Naive B cell (primary cell): Measurements from ENCODE around the gene STRA8. TPM values are rescaled to one million over a fixed set of nuclear protein-coding genes. Genes with fewer than 3 reads are reported as not detected.
A peak's percentile ranks its signal among the peaks of the same experiment; 100 is the strongest.

ENCODE experiments used
- ATAC-seq, 2 donors: fragments of 150-1000 bp; cut with Tn5 transposase; 2 replicates each; pipeline ENCODE4 v1.10.0; 2021; ENCODE audit warnings: low read depth in 2 of 2, mild to moderate bottlenecking in 2 of 2, moderate library complexity in 2 of 2
- DNase-seq: peaks from one replicate; pipeline ENCODE4 v3.0.0; 2022
- H3K27ac Mint-ChIP-seq, 6 donors: one replicate each; pipeline ENCODE4 v1.8.0; 2020 to 2022; ENCODE audit warnings: mild to moderate bottlenecking in 6 of 6, mixed read lengths in 6 of 6, moderate library complexity in 5 of 6, inconsistent platforms in 2 of 6
- H3K27me3 Mint-ChIP-seq, 3 donors: one replicate each; pipeline ENCODE4 v1.8.0; 2021 to 2022; ENCODE audit warnings: mixed read lengths in 3 of 3, mild to moderate bottlenecking in 1 of 3
- H3K36me3 Mint-ChIP-seq, 2 donors: one replicate each; pipeline ENCODE4 v1.8.0; 2020 to 2022; ENCODE audit warnings: mixed read lengths in 2 of 2, inconsistent platforms in 1 of 2, mild to moderate bottlenecking in 1 of 2
- H3K4me1 Mint-ChIP-seq, 3 donors: one replicate each; pipeline ENCODE4 v1.8.0; 2020 to 2022; ENCODE audit warnings: mixed read lengths in 3 of 3, inconsistent platforms in 1 of 3, mild to moderate bottlenecking in 1 of 3, moderate library complexity in 1 of 3
- H3K4me3 Mint-ChIP-seq, 8 donors: one replicate each; pipeline ENCODE4 v1.8.0; 2020 to 2022; ENCODE audit warnings: mild to moderate bottlenecking in 8 of 8, mixed read lengths in 8 of 8, moderate library complexity in 8 of 8, inconsistent platforms in 2 of 8
- H3K9me3 Mint-ChIP-seq, 7 donors: one replicate each; pipeline ENCODE4 v1.8.0; 2020 to 2022; ENCODE audit warnings: mixed read lengths in 7 of 7, mild to moderate bottlenecking in 5 of 7, inconsistent platforms in 2 of 7, moderate library complexity in 1 of 7
- polyA plus RNA-seq, 6 donors: library from polyadenylated mRNA; unstranded; fragments of 300-500 nt; fragmentation: Illumina TruSeq; gene quantifications; one replicate each; pipeline ENCODE4 v1.2.3, GENCODE V29; 2021; ENCODE audit warnings: low read depth in 6 of 6

STRA8 gene, protein sequence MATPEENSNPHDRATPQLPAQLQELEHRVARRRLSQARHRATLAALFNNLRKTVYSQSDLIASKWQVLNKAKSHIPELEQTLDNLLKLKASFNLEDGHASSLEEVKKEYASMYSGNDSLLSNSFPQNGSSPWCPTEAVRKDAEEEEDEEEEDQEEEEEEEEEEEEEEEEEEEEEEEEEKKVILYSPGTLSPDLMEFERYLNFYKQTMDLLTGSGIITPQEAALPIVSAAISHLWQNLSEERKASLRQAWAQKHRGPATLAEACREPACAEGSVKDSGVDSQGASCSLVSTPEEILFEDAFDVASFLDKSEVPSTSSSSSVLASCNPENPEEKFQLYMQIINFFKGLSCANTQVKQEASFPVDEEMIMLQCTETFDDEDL
- polyA plus RNA-seq = not detected

DNA sequence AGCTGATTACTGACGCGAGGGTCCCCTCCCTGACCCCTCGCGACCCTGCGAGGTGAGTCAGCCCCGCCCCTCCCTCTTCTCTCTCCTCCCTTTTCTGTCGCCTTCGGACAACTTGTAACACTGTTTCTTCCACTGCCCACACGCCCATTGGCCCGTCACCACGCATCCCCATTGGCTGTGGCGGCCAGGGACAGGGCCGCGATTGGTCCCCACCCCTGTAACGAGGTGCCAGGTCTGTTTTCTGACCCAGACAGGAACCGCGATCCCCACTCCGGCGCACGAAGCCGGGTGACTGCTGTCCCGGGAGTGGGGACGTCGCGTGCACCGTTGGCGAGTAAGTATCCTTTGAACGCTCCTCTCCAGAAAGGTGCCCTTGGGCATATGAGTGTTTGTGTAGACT lies at the start of gene STRA8:
Gene STRA8 (plus strand): TSS at position 269 of the 400 bp plus-strand sequence. CDS start 6,687 bp downstream, outside the sequence.
- ATAC-seq = no peak
- no peak within 1 kb of the TSS for H3K4me3 Mint-ChIP-seq
- H3K36me3 Mint-ChIP-seq = no peaks in the 10 kb centered on the region

DNA sequence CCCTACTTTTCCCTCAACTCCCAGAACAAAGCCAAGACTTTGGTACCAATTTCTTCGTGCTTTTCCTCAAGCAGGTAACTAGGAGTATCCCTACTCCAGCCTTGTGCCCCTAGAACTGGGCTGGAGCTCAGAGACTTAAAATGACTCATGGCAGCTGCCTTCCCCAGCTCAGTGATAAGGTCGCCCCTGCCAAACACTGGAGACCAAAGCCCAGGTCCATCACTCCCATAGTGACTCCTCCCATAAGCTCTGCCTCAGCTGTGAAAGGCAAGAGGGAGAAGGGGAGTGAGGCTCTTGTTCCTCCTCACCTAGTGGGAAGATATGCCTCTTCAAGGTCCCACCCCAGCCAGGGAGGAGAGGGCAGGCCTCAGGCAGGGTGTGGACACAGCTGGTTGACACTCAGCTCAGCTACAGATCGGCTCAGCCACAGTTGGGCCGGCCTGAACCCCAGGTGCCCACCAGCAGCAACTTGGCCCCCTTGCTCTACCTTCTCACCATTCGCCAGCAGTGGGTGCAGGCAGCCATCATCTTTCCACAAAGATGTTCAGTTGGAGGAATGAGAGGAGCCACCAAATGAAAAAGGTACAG lies 49.3 kb upstream of the STRA8 start:
- H3K27ac Mint-ChIP-seq = peak overlapping the region in 2 of 6 donors; percentile 64 to 67
- peaks cover 5 to 43% (median 32%) of the 10 kb centered on the region in 7 donors for H3K9me3 Mint-ChIP-seq
- H3K27me3 Mint-ChIP-seq = no peaks in the 10 kb centered on the region
- peaks cover 53 to 65% of the 10 kb centered on the region in 2 donors for H3K36me3 Mint-ChIP-seq
- H3K4me1 Mint-ChIP-seq = peaks cover 4 to 13% (median 12%) of the 10 kb centered on the region in 3 donors
- ATAC-seq (no peak), DNase-seq (no peak)
- H3K4me3 Mint-ChIP-seq = no peak overlapping the region

More for the DNA sequence above, at the start of gene STRA8:
- Mint-ChIP-seq H3K27ac (peak within 1 kb of the TSS in 2 of 6 donors; percentile 2 to 12), H3K27me3 (peaks cover 12 to 28% (median 14%) of the 10 kb centered on the region in 3 donors), H3K4me1 (peaks cover 16 to 32% (median 26%) of the 10 kb centered on the region in 3 donors), H3K9me3 (peaks cover 0 to 8% (median 2%) of the 10 kb centered on the region in 7 donors)
- DNase-seq = no peak

DNA sequence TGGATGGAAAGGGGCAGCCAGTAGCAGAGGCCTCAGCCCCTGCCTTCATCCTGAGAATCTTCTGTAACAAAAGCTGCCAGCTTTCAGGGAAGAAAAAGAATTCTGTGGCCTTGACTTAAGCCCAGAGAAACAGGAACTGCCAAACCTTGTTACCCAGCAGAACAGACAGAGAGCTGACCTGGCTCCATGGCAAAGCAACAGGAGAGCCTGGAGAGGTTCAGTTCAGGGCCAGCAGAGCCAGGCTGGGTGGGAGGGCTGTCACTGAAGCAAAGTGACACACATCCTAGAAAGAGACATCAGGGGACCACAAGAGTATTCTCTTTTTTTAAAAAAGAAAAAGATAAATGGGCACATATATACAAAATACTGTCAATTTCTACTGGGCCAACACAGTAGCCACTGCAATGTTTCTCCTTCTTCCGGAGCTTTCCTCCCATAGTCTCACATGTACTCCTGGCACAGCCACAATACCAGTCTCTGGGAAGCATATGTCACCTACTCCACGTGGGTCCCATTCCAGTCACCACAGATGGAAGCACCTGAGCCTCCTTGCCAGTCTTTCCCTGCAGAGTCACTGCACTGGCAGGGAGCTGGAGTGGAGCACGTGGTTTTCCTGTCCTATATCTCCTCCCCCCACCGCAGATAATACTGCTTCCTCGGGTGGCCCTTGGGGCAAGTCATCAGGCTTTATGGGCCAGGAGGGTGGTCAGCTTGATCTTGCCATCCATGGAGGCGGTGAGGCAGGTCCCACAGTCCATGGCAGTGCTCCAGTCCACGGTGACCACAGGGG lies 48.0 kb upstream of the STRA8 start:
- peaks cover 61% of the 10 kb centered on the region in 2 donors for H3K36me3 Mint-ChIP-seq
- H3K27me3 Mint-ChIP-seq = no peaks in the 10 kb centered on the region
- DNase-seq (no peak), ATAC-seq (no peak)
- H3K9me3 Mint-ChIP-seq = peaks cover 5 to 35% (median 25%) of the 10 kb centered on the region in 7 donors
- peaks cover 4 to 13% (median 12%) of the 10 kb centered on the region in 3 donors for H3K4me1 Mint-ChIP-seq
- peak overlapping the region in 1 of 8 donors; percentile 21 for H3K4me3 Mint-ChIP-seq
- H3K27ac Mint-ChIP-seq = peak overlapping the region in 2 of 6 donors; percentile 67 to 87

DNA sequence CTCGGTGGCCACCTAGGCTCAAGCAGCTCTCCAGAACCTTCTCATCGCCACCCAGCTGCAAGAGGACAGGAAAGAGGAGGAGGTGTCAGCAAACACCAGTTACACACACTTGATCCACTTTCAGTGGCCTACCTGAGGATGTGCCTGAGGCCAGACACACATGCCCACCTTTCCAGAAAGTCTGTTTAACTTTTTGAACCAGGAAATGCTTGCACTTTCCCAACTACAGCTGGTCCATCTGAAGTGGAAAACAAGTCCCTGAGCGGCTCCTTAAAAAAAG lies 47.4 kb upstream of the STRA8 start:
- Mint-ChIP-seq H3K27ac (peak overlapping the region in 2 of 6 donors; percentile 66 to 80), H3K9me3 (peaks cover 5 to 31% (median 19%) of the 10 kb centered on the region in 7 donors), H3K4me1 (peaks cover 4 to 13% (median 12%) of the 10 kb centered on the region in 3 donors), H3K36me3 (peaks cover 61 to 65% of the 10 kb centered on the region in 2 donors), H3K27me3 (no peaks in the 10 kb centered on the region), H3K4me3 (no peak overlapping the region)
- ATAC-seq = no peak
- DNase-seq = no peak

DNA sequence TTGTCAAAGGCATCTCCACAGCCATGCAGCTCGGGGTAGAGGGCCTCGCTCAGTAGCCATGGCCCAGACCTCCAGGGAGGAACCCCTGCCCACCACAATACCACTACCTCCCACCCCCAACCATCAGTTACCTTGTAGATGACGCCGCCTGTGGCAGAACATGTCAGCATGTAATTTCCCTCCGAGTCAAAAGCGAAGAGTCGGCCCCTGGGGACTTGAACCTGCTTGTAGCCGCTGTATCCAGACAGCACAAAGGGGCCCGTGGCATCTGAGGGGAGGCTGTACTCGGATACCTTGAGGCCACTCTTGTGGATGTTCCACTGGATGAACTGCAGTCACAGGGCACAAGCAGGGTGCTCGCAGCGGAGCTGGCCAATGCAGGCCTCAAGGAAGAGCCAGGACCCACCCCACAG lies 46.8 kb upstream of the STRA8 start:
- ATAC-seq (peak in 1 of 2 donors; percentile 13), DNase-seq (no peak)
- no peak overlapping the region for H3K4me3 Mint-ChIP-seq
- H3K4me1 Mint-ChIP-seq = peaks cover 4 to 13% (median 12%) of the 10 kb centered on the region in 3 donors
- peaks cover 5 to 24% (median 13%) of the 10 kb centered on the region in 7 donors for H3K9me3 Mint-ChIP-seq
- H3K27ac Mint-ChIP-seq = peak overlapping the region in 3 of 6 donors; percentile 59 to 66 (median 65)
- H3K27me3 Mint-ChIP-seq = no peaks in the 10 kb centered on the region
- peaks cover 60 to 65% of the 10 kb centered on the region in 2 donors for H3K36me3 Mint-ChIP-seq

DNA sequence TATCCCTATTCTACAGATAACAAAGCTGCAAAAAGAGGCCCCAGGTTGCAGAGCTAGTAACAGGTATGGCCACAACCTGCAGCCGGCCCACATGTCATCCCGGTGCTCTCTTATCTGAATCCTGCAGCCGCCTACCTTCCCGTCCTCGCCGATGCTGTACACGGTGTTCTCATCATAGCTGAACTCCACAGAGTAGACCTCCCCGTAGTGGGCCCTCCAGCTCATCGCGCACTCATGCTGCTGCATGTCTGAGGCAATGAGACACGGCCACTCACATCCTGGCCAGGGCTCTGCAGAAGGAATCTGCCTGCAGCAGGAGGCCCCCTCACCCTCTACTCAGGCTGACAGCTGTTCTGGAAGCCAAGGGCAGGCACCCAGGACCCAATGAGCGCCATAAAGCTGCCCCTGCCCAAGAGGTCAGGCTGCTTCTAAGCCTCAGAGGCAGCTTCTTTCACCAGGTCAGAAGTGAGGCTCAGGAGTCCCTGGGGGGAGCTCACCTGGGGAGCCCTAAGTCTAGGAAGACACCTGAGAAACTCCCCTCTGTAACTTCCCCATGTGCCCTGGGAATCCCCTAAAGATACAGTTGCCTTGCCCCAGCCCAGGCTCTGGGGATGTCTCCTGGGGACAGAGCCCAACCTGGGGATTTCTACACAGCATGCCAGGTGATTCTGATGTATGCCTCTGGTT lies 45.2 kb upstream of the STRA8 start:
- Mint-ChIP-seq H3K36me3 (peaks cover 57 to 67% of the 10 kb centered on the region in 2 donors), H3K27ac (peak overlapping the region in 3 of 6 donors; percentile 30 to 86 (median 32)), H3K27me3 (no peaks in the 10 kb centered on the region), H3K9me3 (peaks cover 0 to 8% (median 4%) of the 10 kb centered on the region in 7 donors), H3K4me1 (peaks cover 4 to 16% (median 13%) of the 10 kb centered on the region in 3 donors), H3K4me3 (peak overlapping the region in 1 of 8 donors; percentile 49)
- DNase-seq (no peak), ATAC-seq (peak; percentile 88 to 90)

DNA sequence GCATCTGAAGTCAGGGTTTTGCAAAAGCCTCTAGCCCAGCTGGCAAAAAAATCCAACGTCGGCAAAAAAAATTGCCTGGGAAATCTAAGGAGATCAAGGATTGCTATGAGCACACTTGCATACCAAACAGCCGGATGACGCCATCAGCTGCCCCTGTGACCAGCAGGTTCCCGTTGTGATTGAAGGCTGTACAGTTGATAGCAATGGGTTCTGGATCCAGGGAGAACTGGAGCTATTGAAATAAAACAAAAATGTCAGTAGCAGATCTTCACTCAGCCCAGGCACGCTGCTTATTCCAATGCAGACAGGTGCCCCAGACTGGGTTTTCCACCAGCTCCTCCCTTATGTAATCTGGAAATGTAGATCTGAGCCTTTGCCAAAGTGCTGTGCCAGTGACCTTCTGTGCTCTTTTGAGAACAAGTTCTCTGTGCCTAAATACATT lies 44.4 kb upstream of the STRA8 start:
- Mint-ChIP-seq H3K4me1 (peaks cover 4 to 15% (median 13%) of the 10 kb centered on the region in 3 donors), H3K36me3 (peaks cover 52 to 63% of the 10 kb centered on the region in 2 donors), H3K4me3 (no peak overlapping the region), H3K27me3 (no peaks in the 10 kb centered on the region), H3K9me3 (peaks cover 0 to 1% (median 0%) of the 10 kb centered on the region in 7 donors), H3K27ac (peak overlapping the region in 3 of 6 donors; percentile 30 to 86 (median 51))
- ATAC-seq (no peak), DNase-seq (no peak)

DNA sequence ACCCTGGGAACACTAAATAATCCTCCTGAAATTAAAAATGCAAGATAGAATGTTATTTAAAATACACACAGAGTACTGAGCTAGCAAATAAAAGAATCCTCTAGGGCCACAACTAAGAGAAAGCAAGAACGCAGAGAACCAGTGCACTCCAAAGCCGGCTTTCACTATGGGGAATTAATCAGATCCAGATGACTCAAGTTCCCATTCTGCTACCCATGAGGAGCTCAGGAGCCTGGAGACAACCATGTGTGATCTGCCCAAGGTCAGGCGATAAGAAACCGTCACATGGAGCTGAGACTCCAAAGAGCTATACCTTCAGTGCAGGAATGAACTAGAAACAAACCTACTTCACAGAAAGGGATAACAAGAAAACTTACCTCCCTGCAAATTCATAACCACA lies 43.7 kb upstream of the STRA8 start:
- H3K27me3 Mint-ChIP-seq = no peaks in the 10 kb centered on the region
- ATAC-seq = no peak
- no peak overlapping the region for H3K4me3 Mint-ChIP-seq
- H3K27ac Mint-ChIP-seq = no peak overlapping the region
- peaks cover 50 to 59% of the 10 kb centered on the region in 2 donors for H3K36me3 Mint-ChIP-seq
- H3K9me3 Mint-ChIP-seq = peaks cover 0 to 1% (median 0%) of the 10 kb centered on the region in 7 donors
- DNase-seq = no peak
- H3K4me1 Mint-ChIP-seq = peaks cover 7 to 15% (median 13%) of the 10 kb centered on the region in 3 donors

DNA sequence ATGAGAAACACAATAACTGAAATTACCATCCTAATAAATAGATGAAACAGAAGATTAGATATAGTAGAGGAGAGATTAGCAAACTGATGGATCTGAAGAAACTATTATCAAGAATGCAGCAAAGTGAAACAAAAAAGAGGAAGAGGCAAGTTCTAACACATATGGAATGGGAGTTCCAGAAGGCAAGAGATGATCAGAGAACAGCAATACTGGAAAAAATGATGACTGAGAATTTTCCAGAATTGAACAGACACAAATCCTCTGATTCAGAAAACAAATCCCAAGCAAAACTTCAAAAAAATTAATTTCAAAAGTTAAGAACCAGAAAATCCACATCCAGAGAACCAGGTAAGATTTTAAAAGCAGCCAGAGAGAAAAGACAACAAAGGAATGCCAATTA lies 42.9 kb upstream of the STRA8 start:
- no peak overlapping the region for H3K4me3 Mint-ChIP-seq
- ATAC-seq (no peak), DNase-seq (no peak)
- no peaks in the 10 kb centered on the region for H3K27me3 Mint-ChIP-seq
- peak overlapping the region in 2 of 6 donors; percentile 27 for H3K27ac Mint-ChIP-seq
- peaks cover 0 to 1% (median 0%) of the 10 kb centered on the region in 7 donors for H3K9me3 Mint-ChIP-seq
- H3K36me3 Mint-ChIP-seq = peaks cover 49 to 59% of the 10 kb centered on the region in 2 donors
- peaks cover 7 to 15% (median 13%) of the 10 kb centered on the region in 3 donors for H3K4me1 Mint-ChIP-seq

DNA sequence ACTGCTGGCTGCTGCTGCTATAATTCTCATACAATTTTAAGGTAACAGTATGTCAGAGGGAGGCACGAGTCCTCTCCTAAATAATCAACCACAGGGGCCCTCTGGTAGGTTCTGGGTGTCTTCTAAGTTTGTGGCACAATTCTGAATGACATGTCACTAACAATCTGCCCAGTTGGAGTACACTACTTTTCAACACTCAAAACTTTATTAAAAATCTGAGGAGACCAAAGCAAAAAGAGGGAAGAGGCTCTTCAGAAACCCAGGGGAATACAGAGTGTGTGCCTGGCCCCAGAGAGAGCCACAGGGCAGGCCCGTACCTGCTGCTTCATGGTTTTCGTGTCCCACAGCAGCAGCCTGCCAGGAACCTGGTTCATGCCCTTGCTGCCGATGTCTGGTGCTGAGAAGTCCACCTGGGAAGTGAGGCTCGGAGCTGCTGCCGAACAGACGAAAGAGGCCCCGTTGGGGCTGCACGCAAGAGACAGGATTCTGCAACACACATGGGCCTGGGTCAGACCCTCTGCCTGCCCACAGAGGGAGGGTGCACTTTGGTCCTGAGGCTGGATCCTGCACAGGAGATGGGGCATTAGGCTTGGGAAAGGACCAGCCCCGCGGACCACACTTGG lies 40.6 kb upstream of the STRA8 start:
- H3K9me3 Mint-ChIP-seq = peaks cover 0 to under 1% (median 0%) of the 10 kb centered on the region in 7 donors
- no peak for DNase-seq

DNA sequence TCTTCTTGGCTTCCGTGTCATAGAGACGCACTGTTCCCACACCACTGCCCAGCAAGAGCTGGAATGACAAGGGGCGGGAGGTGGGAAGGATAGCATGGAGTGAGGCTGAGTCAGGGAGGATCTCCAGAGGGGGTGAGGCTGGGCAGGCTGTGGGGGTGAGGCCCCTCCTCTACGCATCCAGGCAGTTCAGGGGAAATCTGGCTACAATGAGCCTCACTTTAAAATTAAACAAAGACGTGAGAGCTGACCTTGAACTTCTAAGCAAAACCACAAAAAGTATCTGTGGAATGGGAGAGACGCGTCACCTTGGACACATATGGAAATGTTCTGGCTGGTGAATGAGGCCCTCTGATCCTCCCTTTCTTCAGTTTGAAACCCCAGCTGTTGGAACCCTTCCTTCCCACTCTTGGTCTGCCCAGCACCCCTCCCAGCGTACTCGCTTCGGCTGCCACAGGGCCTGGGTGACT lies 40.0 kb upstream of the STRA8 start:
- Mint-ChIP-seq H3K27me3 (no peaks in the 10 kb centered on the region), H3K4me3 (no peak overlapping the region), H3K9me3 (no peaks in the 10 kb centered on the region), H3K4me1 (peaks cover 7 to 11% (median 7%) of the 10 kb centered on the region in 3 donors), H3K36me3 (peaks cover 41 to 55% of the 10 kb centered on the region in 2 donors), H3K27ac (peak overlapping the region in 1 of 6 donors; percentile 79)
- ATAC-seq (no peak), DNase-seq (no peak)

More for the DNA sequence above, 40.6 kb upstream of the STRA8 start:
- peaks cover 44 to 57% of the 10 kb centered on the region in 2 donors for H3K36me3 Mint-ChIP-seq
- peak overlapping the region in 1 of 6 donors; percentile 79 for H3K27ac Mint-ChIP-seq
- peaks cover 7 to 15% (median 11%) of the 10 kb centered on the region in 3 donors for H3K4me1 Mint-ChIP-seq
- peak overlapping the region in 1 of 8 donors; percentile 60 for H3K4me3 Mint-ChIP-seq
- no peaks in the 10 kb centered on the region for H3K27me3 Mint-ChIP-seq
- ATAC-seq = no peak

DNA sequence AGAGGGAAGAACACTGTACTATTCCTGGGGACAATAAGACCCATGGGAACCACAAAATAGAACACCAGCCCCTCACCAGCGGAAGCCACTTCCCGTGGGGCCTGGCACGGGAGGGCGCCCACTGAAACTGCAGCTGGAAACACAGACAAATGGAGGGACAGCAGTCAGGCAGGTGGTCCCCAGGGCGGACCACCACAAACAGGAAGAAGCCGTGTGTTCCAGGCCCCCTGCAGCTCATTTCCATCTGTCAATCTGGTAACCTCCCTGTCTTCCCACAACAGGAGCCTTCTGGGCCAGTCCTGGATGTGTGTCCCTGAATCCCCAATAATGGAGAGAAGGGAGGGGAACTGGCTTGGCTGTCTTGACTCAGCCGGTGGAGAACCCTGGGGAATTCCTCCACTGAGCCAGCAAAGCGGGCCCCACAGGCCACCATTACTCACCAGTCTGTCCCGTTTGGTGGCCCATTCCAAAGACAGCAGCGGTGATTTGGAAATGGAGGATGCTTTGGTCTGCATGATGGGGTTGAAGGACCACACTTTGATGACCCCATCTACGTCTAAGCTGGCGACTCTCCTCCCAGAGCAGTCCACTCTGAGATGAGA lies 39.0 kb upstream of the STRA8 start:
- peaks cover 40 to 55% of the 10 kb centered on the region in 2 donors for H3K36me3 Mint-ChIP-seq
- no peak overlapping the region for H3K4me3 Mint-ChIP-seq
- no peaks in the 10 kb centered on the region for H3K9me3 Mint-ChIP-seq
- DNase-seq = no peak
- no peaks in the 10 kb centered on the region for H3K27me3 Mint-ChIP-seq
- peak overlapping the region in 1 of 6 donors; percentile 63 for H3K27ac Mint-ChIP-seq
- peaks cover 3 to 11% (median 4%) of the 10 kb centered on the region in 3 donors for H3K4me1 Mint-ChIP-seq
- no peak for ATAC-seq
